Ovary (tissue), 9 donors: ENCODE measurements around the gene PMP22. TPM values are rescaled to one million over a fixed set of nuclear protein-coding genes. Genes with fewer than 3 reads are reported as not detected.

Experiments
- DNase-seq, 5 donors: peaks; one replicate each; pipeline ENCODE4 v3.0.0-alpha.2; 2019 to 2020
- H3K27ac ChIP-seq, 2 donors: fragments of 200-600 bp; one replicate each; pipeline versions ENCODE4 v1.5.1 to v1.8.0; 2019 to 2022
- H3K27me3 ChIP-seq: fragments of 200-600 bp; one replicate; pipeline ENCODE4 v1.8.0; 2022
- H3K36me3 ChIP-seq: fragments of 200-600 bp; sonication (generic); one replicate; pipeline ENCODE4 v1.5.1; 2019
- H3K4me1 ChIP-seq: one replicate; pipeline ENCODE4 v1.8.1; 2013; ENCODE audit warnings: mild to moderate bottlenecking, moderate library complexity; ENCODE audit not compliant: insufficient read depth
- H3K4me3 ChIP-seq: fragments of 200-600 bp; sonication (generic); one replicate; pipeline ENCODE4 v1.5.1; 2017
- H3K9me3 ChIP-seq, 2 donors: fragments of 200-600 bp in 1 of 2; sonication (generic) in 1 of 2; one replicate each; pipeline versions ENCODE4 v1.5.1 to v1.8.1; 2013 to 2019; ENCODE audit warnings: mild to moderate bottlenecking in 1 of 2, moderate library complexity in 1 of 2
- CTCF ChIP-seq, 3 donors: fragments of 450-650 bp in 2 of 3; fragments of 200-600 bp in 1 of 3; IDR thresholded peaks; one replicate each; pipeline versions ENCODE4 v1.5.1 to v1.8.0; 2016 to 2022; ENCODE audit warnings: antibody characterized with exemption in 3 of 3, mild to moderate bottlenecking in 1 of 3
- EP300 ChIP-seq: sonication (generic); formaldehyde crosslinking; IDR thresholded peaks from one replicate; pipeline ENCODE4 v1.6.1; 2017; ENCODE audit warnings: antibody characterized with exemption
- POLR2A ChIP-seq: fragments of 450-650 bp; IDR thresholded peaks from one replicate; pipeline ENCODE4 v1.6.1; 2017; ENCODE audit warnings: antibody characterized with exemption, mild to moderate bottlenecking, moderate library complexity
- WGBS, 3 donors: extraction: QIAGEN DNeasy Blood & Tissue Kit in 1 of 3; methylation state at CpG; one replicate each; pipeline versions ENCODE4 v1.1.5 to v1.1.7; 2013 to 2017; 5-methylcytosine and 5-hydroxymethylcytosine counted together
- intact Hi-C, 4 donors: fragments of 100-400 bp; cut with DNase I; formaldehyde crosslinking; loops; one replicate each; pipeline versions ENCODE4 v1.11.0 to v1.15.1; 2022 to 2023
- polyA plus RNA-seq, 2 donors: library from polyadenylated mRNA; stranded (reverse); fragments of 200-250 nt in 1 of 2; fragments of 350-450 nt in 1 of 2; fragmentation: Illumina TruSeq in 1 of 2; extraction: RNeasy Lipid Tissue Mini Kit (QIAGEN cat#74804) in 1 of 2; gene quantifications; one replicate each; pipeline ENCODE4 v1.2.3, GENCODE V29; 2013 to 2014
- total RNA-seq, 7 donors: library from RNA; depleted of rRNA in 2 of 7; stranded (reverse); fragments of >200 nt in 2 of 7; fragmentation: NEBNext Ultra II Directional in 3 of 7; extraction: Animal tissue kit (Norgen Biotek cat#: 25700) in 3 of 7; gene quantifications; one replicate each; pipeline versions ENCODE4 v1.1.0 to v1.2.4, GENCODE V29; 2016 to 2023
- donor health status: DM: no; HTN: no; CAD: no; lungs with moderate emphysema.
- donor health status: DM: no; HTN: no; CAD: no.
- donor health status: Bipolar disorder and iron deficiency.
- donor health status: DM: yes; HTN: yes; CAD: no.
- donor health status: DM: no; HTN: no; CAD: no.
- donor health status: DM: yes; HTN: yes; CAD: no.

The PMP22 gene
- total and polyA plus RNA-seq, 9 donors = 48.3 to 251 (median 112) TPM

DNA sequence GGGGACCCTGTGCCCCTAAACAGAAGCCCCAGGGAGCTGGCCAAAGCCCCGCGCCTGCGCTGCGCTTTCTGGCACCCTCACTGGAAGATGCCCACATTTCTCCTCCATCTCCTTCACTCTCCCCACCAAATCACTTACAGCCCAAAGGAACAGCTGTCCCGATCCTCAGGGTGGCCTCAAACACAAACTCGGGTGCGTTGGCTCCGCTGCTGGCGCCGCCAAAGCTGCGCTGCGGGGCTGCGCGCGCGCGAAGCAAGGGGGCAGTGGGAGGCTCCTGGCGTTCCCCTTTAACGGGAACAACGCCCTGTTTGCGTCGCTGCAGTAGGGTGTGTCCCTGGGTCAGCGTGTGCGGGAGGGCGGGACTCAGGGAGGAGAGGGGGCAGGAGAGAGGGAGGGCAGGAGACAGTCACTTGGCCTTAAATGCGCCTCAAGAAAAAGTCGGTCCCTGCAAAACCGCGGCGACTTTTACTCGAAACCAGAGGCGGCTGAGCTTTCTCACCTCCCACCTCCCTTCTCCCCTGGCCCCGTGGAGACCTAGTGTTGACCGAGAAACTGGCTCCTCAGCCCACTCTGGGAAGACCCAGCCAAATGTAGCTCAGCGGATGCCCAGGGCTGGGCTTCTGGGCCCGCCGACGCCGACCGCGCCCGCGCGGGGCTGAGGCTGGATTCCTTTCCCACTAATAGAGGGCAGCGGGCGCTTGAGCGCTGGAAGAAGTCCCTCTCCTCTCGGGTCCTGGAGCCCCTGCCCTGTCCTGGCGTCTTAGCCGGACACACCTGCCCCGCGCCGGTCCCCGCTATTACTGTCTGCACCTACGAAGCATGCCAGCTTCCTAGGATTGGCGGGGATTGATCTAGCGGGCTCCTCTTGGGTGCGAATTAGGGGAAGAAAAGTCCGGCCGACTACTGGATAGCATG is 2.6 kb downstream of the PMP22 start:
- TF ChIP-seq POLR2A (peak; percentile 82), EP300 (peak; percentile 25), CTCF (IDR thresholded peaks at IDR 0.05) (peak in 1 of 3 donors; percentile 41)
- intact Hi-C loops = loop anchor here in 2 of 4 donors (2.0 to 5.0 kb wide), 4 partner anchors 145 to 240 kb away; no protein-coding TSS in a partner anchor

GRCh38 chr17:15261802-15262290 is 3.3 kb downstream of the PMP22 start:
- intact Hi-C loops = loop anchor here in 3 of 4 donors (1.0 to 5.0 kb wide), 6 partner anchors 145 to 241 kb away; no protein-coding TSS in a partner anchor
- H3K36me3 ChIP-seq = no peaks in the 10 kb centered on the region
- TF ChIP-seq CTCF (IDR thresholded peaks at IDR 0.05) = no peak
- TF ChIP-seq EP300 = no peak
- TF ChIP-seq POLR2A = no peak
- peaks cover 19% of the 10 kb centered on the region for H3K4me1 ChIP-seq
- DNase-seq = peak in 2 of 5 donors; percentile 41 to 43
- H3K27me3 ChIP-seq = no peaks in the 10 kb centered on the region
- H3K4me3 ChIP-seq = peak overlapping the region; percentile 71
- WGBS, 3 donors = 2 to 4% (median 4%) methylated on average over 9 of the region's 9 CpGs
- H3K9me3 ChIP-seq = no peaks in the 10 kb centered on the region
- H3K27ac ChIP-seq = peak overlapping the region; percentile 93 to 94

More for the DNA sequence above, 2.6 kb downstream of the PMP22 start:
- Histone ChIP-seq H3K27ac (peak overlapping the region; percentile 93 to 94), H3K4me3 (peak overlapping the region; percentile 71), H3K36me3 (no peaks in the 10 kb centered on the region), H3K27me3 (no peaks in the 10 kb centered on the region), H3K9me3 (no peaks in the 10 kb centered on the region), H3K4me1 (peaks cover 15% of the 10 kb centered on the region)
- WGBS, 3 donors = 0% methylated on average over 59 to 60 of the region's 60 CpGs
- peak; percentile 86 to 91 (median 90) for DNase-seq

- peaks cover 21% of the 10 kb centered on the region for H3K4me1 ChIP-seq
Measured at GRCh38 chr17:15261258-15261801, 3.8 kb downstream of the PMP22 start.

More at GRCh38 chr17:15261258-15261801, 3.8 kb downstream of the PMP22 start:
- TF ChIP-seq POLR2A (no peak), EP300 (no peak), CTCF (IDR thresholded peaks at IDR 0.05) (no peak)
- peak overlapping the region; percentile 93 to 94 for H3K27ac ChIP-seq
- no peaks in the 10 kb centered on the region for H3K27me3 ChIP-seq
- 0 to 1% (median 1%) methylated on average over 29 to 32 of the region's 32 CpGs for WGBS, 3 donors
- intact Hi-C loops = loop anchor here in 3 of 4 donors (1.0 to 5.0 kb wide), 5 partner anchors 146 to 241 kb away; no protein-coding TSS in a partner anchor
- no peaks in the 10 kb centered on the region for H3K9me3 ChIP-seq
- peak in 4 of 5 donors; percentile 59 to 76 (median 64) for DNase-seq
- peak overlapping the region; percentile 71 for H3K4me3 ChIP-seq
- no peaks in the 10 kb centered on the region for H3K36me3 ChIP-seq
